ENCODE measurements around the gene FREM3.

GRCh38 chr4:143721317-143721716 is 20.8 kb upstream of the FREM3 start:
- TF ChIP-seq, protein P1, sequence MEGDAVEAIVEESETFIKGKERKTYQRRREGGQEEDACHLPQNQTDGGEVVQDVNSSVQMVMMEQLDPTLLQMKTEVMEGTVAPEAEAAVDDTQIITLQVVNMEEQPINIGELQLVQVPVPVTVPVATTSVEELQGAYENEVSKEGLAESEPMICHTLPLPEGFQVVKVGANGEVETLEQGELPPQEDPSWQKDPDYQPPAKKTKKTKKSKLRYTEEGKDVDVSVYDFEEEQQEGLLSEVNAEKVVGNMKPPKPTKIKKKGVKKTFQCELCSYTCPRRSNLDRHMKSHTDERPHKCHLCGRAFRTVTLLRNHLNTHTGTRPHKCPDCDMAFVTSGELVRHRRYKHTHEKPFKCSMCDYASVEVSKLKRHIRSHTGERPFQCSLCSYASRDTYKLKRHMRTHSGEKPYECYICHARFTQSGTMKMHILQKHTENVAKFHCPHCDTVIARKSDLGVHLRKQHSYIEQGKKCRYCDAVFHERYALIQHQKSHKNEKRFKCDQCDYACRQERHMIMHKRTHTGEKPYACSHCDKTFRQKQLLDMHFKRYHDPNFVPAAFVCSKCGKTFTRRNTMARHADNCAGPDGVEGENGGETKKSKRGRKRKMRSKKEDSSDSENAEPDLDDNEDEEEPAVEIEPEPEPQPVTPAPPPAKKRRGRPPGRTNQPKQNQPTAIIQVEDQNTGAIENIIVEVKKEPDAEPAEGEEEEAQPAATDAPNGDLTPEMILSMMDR (IDR thresholded peaks at IDR 0.05; ENCODE audit: low read length) = no peak
- TF ChIP-seq EZH2 (optimal IDR thresholded peaks at IDR 0.05; ENCODE audit: low read depth, low read length) (no peak), EZH2phosphoT487 (IDR thresholded peaks at IDR 0.05; ENCODE audit: low read length) (no peak)

Measured in MM.1S (cell line).